Hepatocyte (in vitro differentiated cells): ENCODE results near the gene PAPPA.
A peak's percentile ranks its signal among the peaks of the same experiment; 100 is the strongest.

Experiments
- CTCF ChIP-seq: fragments of 200-600 bp; sonication (generic); IDR thresholded peaks from 2 replicates; pipeline ENCODE4 v1.5.1; 2016; ENCODE audit warnings: antibody characterized with exemption, mild to moderate bottlenecking; ENCODE audit not compliant: poor library complexity
- EZH2 ChIP-seq: fragments of 200-600 bp; sonication (generic); IDR thresholded peaks from 2 replicates; pipeline ENCODE4 v1.6.1; 2016; ENCODE audit warnings: antibody characterized with exemption, mild to moderate bottlenecking, borderline replicate concordance

- TF ChIP-seq EZH2, result no peak
- TF ChIP-seq CTCF, result peak; percentile 13
Observed at GRCh38 chr9:116112236-116112635, 41.4 kb upstream of the PAPPA start.
